ENCODE results near the gene SV2C. TPM values are rescaled to one million over a fixed set of nuclear protein-coding genes. Genes with fewer than 3 reads are reported as not detected.

Gene SV2C
- total and polyA plus RNA-seq, 3 donors from 2014 or later, result 0.24 to 0.87 (median 0.56) TPM

- TF ChIP-seq CTCF (IDR thresholded peaks at IDR 0.05), result no peak
- no peak for TF ChIP-seq POLR2A (IDR thresholded peaks at IDR 0.05)
- H3K36me3 ChIP-seq (ENCODE audit: low read depth, missing control alignments), result no peaks in the 10 kb centered on the region
- DNase-seq, result no peak
- H3K4me1 ChIP-seq, result no peaks in the 10 kb centered on the region
- intact Hi-C loops (cut with DNase I; ENCODE audit: low total_unique reads), result no loop called here
- no peaks in the 10 kb centered on the region for H3K9me3 ChIP-seq
- no peaks in the 10 kb centered on the region for H3K27me3 ChIP-seq
- no peak overlapping the region for H3K27ac ChIP-seq
- no peak overlapping the region for H3K4me3 ChIP-seq
Observed at GRCh38 chr5:76274571-76274970, 191.4 kb downstream of the SV2C start.

DNA sequence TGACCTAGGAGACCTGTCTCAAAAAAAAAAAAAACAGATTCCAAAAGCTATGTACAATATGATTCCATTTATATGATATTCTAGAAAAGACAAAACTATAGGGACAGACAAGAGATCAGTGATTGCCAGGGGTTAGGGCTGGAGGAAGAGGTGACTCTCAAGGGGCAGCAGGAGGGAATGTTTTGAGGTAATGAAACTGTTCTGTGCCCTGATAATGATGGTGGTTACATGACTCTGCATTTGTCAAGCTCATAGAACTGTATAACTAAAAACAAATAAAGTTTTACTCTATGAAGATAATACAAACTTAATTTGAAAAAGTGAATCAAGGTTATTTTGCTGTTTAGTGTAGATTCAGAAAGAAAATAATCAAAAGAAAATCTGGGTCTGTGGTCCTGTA is 194.6 kb downstream of the SV2C start:
- Histone ChIP-seq H3K36me3 (ENCODE audit: low read depth, missing control alignments) (no peaks in the 10 kb centered on the region), H3K9me3 (no peaks in the 10 kb centered on the region), H3K27me3 (no peaks in the 10 kb centered on the region), H3K27ac (no peak overlapping the region), H3K4me3 (no peak overlapping the region), H3K4me1 (no peaks in the 10 kb centered on the region)
- intact Hi-C loops (cut with DNase I; ENCODE audit: low total_unique reads), result no loop called here
- TF ChIP-seq CTCF (IDR thresholded peaks at IDR 0.05), result no peak
- no peak for TF ChIP-seq POLR2A (IDR thresholded peaks at IDR 0.05)
- DNase-seq, result no peak

- no peak for TF ChIP-seq POLR2A (IDR thresholded peaks at IDR 0.05)
- TF ChIP-seq CTCF (IDR thresholded peaks at IDR 0.05), result no peak
- Histone ChIP-seq H3K27ac (no peak overlapping the region), H3K4me3 (no peak overlapping the region), H3K27me3 (no peaks in the 10 kb centered on the region), H3K4me1 (no peaks in the 10 kb centered on the region), H3K36me3 (ENCODE audit: low read depth, missing control alignments) (no peaks in the 10 kb centered on the region), H3K9me3 (no peaks in the 10 kb centered on the region)
- intact Hi-C loops (cut with DNase I; ENCODE audit: low total_unique reads), result no loop called here
- 88 to 92% methylated on average over 5 of the region's 5 CpGs for WGBS, 2 donors
- no peak for DNase-seq
Observed at GRCh38 chr5:76278261-76278789, 195.1 kb downstream of the SV2C start.

DNA sequence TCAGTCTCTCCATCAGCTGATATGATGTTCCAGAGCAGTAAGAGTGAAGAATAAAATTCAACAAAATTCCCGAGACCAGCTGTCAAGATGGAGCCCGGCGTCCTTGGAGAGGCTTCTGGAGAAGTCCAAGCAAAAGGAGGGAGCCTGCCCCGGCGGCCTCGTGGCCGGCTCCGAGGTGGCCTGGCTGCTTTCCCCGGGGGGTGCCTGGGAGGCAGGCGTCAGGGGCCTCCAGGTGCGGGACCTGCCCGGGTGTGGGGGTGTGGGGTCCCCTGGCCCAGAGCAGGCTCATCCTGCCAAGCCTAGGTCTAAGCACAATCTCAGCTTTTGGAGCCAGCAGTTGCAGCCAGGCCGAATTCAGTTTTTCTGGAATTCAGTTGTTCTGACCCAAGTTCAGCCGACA is 197.3 kb downstream of the SV2C start:
- H3K27me3 ChIP-seq, result no peaks in the 10 kb centered on the region
- 76 to 80% methylated on average over 12 to 14 of the region's 14 CpGs for WGBS, 2 donors
- TF ChIP-seq CTCF (IDR thresholded peaks at IDR 0.05) (no peak), POLR2A (IDR thresholded peaks at IDR 0.05) (no peak)
- no peak overlapping the region for H3K27ac ChIP-seq
- no peaks in the 10 kb centered on the region for H3K9me3 ChIP-seq
- H3K36me3 ChIP-seq (ENCODE audit: low read depth, missing control alignments), result no peaks in the 10 kb centered on the region
- H3K4me1 ChIP-seq, result no peaks in the 10 kb centered on the region
- H3K4me3 ChIP-seq, result no peak overlapping the region
- intact Hi-C loops (cut with DNase I; ENCODE audit: low total_unique reads), result no loop called here
- DNase-seq, result no peak

DNA sequence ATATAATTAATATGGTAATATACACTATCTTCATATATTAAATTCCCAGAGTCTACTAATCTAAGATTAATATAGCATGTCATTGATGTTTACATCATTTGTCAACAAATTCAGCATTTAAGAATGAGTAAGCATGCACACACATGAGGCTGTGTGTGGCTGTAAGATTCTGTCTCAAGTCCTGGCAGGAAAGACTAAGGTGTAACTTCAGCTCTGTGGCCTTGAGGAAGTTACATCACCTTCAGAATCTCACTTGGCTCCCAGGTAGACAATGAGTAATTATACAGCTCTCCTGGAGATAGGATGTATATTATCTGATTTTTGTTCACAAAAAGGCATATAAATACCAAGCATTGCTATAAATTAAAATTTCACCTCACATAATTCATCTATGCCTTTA is 200.5 kb downstream of the SV2C start:
- Histone ChIP-seq H3K36me3 (ENCODE audit: low read depth, missing control alignments) (no peaks in the 10 kb centered on the region), H3K27me3 (no peaks in the 10 kb centered on the region), H3K4me1 (no peaks in the 10 kb centered on the region), H3K9me3 (no peaks in the 10 kb centered on the region), H3K4me3 (no peak overlapping the region), H3K27ac (no peak overlapping the region)
- TF ChIP-seq CTCF (IDR thresholded peaks at IDR 0.05) (no peak), POLR2A (IDR thresholded peaks at IDR 0.05) (no peak)
- intact Hi-C loops (cut with DNase I; ENCODE audit: low total_unique reads), result no loop called here
- no peak for DNase-seq

All from testis (tissue), 3 donors.